Measurements from ENCODE around the gene RNF208.

DNA sequence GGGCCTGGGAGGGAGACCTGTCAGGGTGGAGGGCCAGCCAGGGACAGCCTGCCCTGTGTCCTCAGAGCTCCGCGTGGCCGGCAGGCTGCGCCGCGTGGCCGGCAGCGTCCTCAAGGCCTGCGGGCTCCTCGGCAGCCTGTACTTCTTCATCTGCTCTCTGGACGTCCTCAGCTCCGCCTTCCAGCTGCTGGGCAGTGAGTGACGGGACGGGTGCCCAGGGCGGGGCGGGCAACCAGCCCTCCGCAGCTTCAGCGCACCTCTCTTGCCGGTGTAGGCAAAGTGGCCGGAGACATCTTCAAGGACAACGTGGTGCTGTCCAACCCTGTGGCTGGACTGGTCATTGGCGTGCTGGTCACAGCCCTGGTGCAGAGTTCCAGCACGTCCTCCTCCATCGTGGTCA is 10.5 kb upstream of the RNF208 start:
- TF ChIP-seq, protein P1, sequence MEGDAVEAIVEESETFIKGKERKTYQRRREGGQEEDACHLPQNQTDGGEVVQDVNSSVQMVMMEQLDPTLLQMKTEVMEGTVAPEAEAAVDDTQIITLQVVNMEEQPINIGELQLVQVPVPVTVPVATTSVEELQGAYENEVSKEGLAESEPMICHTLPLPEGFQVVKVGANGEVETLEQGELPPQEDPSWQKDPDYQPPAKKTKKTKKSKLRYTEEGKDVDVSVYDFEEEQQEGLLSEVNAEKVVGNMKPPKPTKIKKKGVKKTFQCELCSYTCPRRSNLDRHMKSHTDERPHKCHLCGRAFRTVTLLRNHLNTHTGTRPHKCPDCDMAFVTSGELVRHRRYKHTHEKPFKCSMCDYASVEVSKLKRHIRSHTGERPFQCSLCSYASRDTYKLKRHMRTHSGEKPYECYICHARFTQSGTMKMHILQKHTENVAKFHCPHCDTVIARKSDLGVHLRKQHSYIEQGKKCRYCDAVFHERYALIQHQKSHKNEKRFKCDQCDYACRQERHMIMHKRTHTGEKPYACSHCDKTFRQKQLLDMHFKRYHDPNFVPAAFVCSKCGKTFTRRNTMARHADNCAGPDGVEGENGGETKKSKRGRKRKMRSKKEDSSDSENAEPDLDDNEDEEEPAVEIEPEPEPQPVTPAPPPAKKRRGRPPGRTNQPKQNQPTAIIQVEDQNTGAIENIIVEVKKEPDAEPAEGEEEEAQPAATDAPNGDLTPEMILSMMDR (IDR thresholded peaks at IDR 0.05; ENCODE audit: insufficient read depth, low read depth, low read length), result no peak
- no peak for TF ChIP-seq EZH2 (IDR thresholded peaks at IDR 0.05; ENCODE audit: insufficient read depth, low read length)
